PC-9 (cell line): ENCODE results near the gene ROBO1. TPM values are rescaled to one million over a fixed set of nuclear protein-coding genes. Genes with fewer than 3 reads are reported as not detected.

Experiments used
- BruUV-seq: library from RNA; stranded (reverse); fragments of 400-500 nt; replicated peaks from 2 replicates; lab custom pipeline; 2021; lab: Mats Ljungman, UMichigan
- CTCF ChIA-PET: fragments of 300-600 bp; sonication (Branson Sonifier 250); formaldehyde crosslinking; loops from one replicate; lab custom pipeline; 2022; ENCODE audit warnings: antibody characterized with exemption; lab: Charles Lee
- POLR2A ChIA-PET: fragments of 300-600 bp; sonication (Branson Sonifier 250); formaldehyde crosslinking; loops from one replicate; lab custom pipeline; 2022; ENCODE audit warnings: antibody characterized with exemption; ENCODE audit not compliant: unreplicated experiment; lab: Charles Lee
- DNase-seq, 2 experiments: peaks; one replicate each; pipeline versions ENCODE4 v3.0.0 to v3.0.0-alpha.2; 2015 to 2022; ENCODE audit warnings: mixed read lengths in 1 of 2
- H2AFZ ChIP-seq: fragments of 200-600 bp; sonication (generic); 2 replicates; pipeline ENCODE4 v1.8.1; 2017; ENCODE audit warnings: antibody characterized with exemption
- H3F3A ChIP-seq: fragments of 200-600 bp; sonication (generic); 2 replicates; pipeline ENCODE4 v1.8.1; 2017; ENCODE audit warnings: antibody characterized with exemption, mild to moderate bottlenecking, low read depth; ENCODE audit not compliant: insufficient read depth
- H3K27ac ChIP-seq: fragments of 200-600 bp; sonication (generic); 2 replicates; pipeline ENCODE4 v1.6.1; 2016; ENCODE audit warnings: mixed run types
- H3K27me3 ChIP-seq: fragments of 200-600 bp; sonication (generic); 2 replicates; pipeline ENCODE4 v1.6.1; 2016; ENCODE audit warnings: low read depth, mixed run types; ENCODE audit not compliant: insufficient read depth
- H3K36me3 ChIP-seq: fragments of 200-600 bp; sonication (generic); 2 replicates; pipeline ENCODE4 v1.6.1; 2016; ENCODE audit warnings: low read depth, mixed run types
- H3K4me1 ChIP-seq: fragments of 200-600 bp; sonication (generic); replicated peaks from 2 replicates; pipeline ENCODE4 v1.6.1; 2016; ENCODE audit warnings: mixed run types; ENCODE audit not compliant: insufficient read depth
- H3K4me2 ChIP-seq: fragments of 200-600 bp; sonication (generic); 2 replicates; pipeline ENCODE4 v1.6.1; 2017; ENCODE audit warnings: mixed run types
- H3K4me3 ChIP-seq: fragments of 200-600 bp; sonication (generic); 2 replicates; pipeline ENCODE4 v1.6.1; 2016; ENCODE audit warnings: mixed run types
- H3K79me2 ChIP-seq: fragments of 200-600 bp; sonication (generic); 2 replicates; pipeline ENCODE4 v1.6.1; 2017; ENCODE audit warnings: low read depth, mixed run types
- H3K9me2 ChIP-seq: fragments of 200-600 bp; sonication (generic); 2 replicates; pipeline ENCODE4 v1.8.1; 2017; ENCODE audit warnings: mild to moderate bottlenecking; ENCODE audit not compliant: insufficient read depth
- H3K9me3 ChIP-seq: fragments of 200-600 bp; sonication (generic); 2 replicates; pipeline ENCODE4 v1.8.1; 2016; ENCODE audit warnings: low read depth; ENCODE audit not compliant: insufficient read depth
- H4K20me1 ChIP-seq: fragments of 200-600 bp; sonication (generic); 2 replicates; pipeline ENCODE4 v1.8.1; 2017; ENCODE audit not compliant: insufficient read depth
- CTCF ChIP-seq: fragments of 200-600 bp; sonication (generic); conservative IDR thresholded peaks from 2 replicates; pipeline ENCODE4 v1.6.1; 2017; ENCODE audit warnings: mixed run types, antibody characterized with exemption, mild to moderate bottlenecking, moderate library complexity
- EZH2 ChIP-seq: fragments of 200-600 bp; sonication (generic); IDR thresholded peaks from 2 replicates; pipeline ENCODE4 v1.8.0; 2017; ENCODE audit warnings: antibody characterized with exemption, low read depth
- intact Hi-C: fragments of 100-400 bp; cut with micrococcal nuclease; formaldehyde crosslinking; loops from one replicate; pipeline ENCODE4 v1.10.0; 2022; ENCODE audit not compliant: unreplicated experiment
- total RNA-seq: library from RNA; stranded (reverse); gene quantifications from 2 replicates; pipeline ENCODE4 v1.2.3, GENCODE V29; 2021

ROBO1 gene
- total RNA-seq, 1 experiment from 2014 or later = 17.5 TPM

GRCh38 chr3:79103307-79103706, 664.5 kb downstream of the ROBO1 start:
- no peak overlapping the region for H3K27ac ChIP-seq
- H3K36me3 ChIP-seq = no peaks in the 10 kb centered on the region
- H3K27me3 ChIP-seq = no peaks in the 10 kb centered on the region
- no peaks in the 10 kb centered on the region for H3K4me1 ChIP-seq
- no peaks in the 10 kb centered on the region for H3F3A ChIP-seq
- ChIA-PET CTCF (no interaction called here), POLR2A (no interaction called here)
- TF ChIP-seq EZH2 (no peak), CTCF (no peak)
- intact Hi-C loops = no loop called here
- no peak for DNase-seq
- no peak overlapping the region for H3K4me3 ChIP-seq
- BruUV-seq = no TSS peak
- H3K9me2 ChIP-seq = no peaks in the 10 kb centered on the region; the same call in 1 of the 2 replicates
- H3K9me3 ChIP-seq = no peaks in the 10 kb centered on the region; the same call in 1 of the 2 replicates
- no peak overlapping the region for H2AFZ ChIP-seq
- no peaks in the 10 kb centered on the region for H3K79me2 ChIP-seq
- H4K20me1 ChIP-seq = no peaks in the 10 kb centered on the region
- H3K4me2 ChIP-seq = no peak overlapping the region

- H3K27ac ChIP-seq = no peak overlapping the region
- ChIA-PET CTCF (no interaction called here), POLR2A (no interaction called here)
- H2AFZ ChIP-seq = no peak overlapping the region
- H3F3A ChIP-seq = no peaks in the 10 kb centered on the region
- H3K27me3 ChIP-seq = no peaks in the 10 kb centered on the region
- no peaks in the 10 kb centered on the region for H3K9me2 ChIP-seq
- intact Hi-C loops = no loop called here
- no peaks in the 10 kb centered on the region for H3K4me1 ChIP-seq
- H3K9me3 ChIP-seq = peaks cover 4% of the 10 kb centered on the region; the same call in 1 of the 2 replicates
- H3K36me3 ChIP-seq = no peaks in the 10 kb centered on the region
- no peak for TF ChIP-seq CTCF
- no peak for TF ChIP-seq EZH2
- no TSS peak for BruUV-seq
- H3K4me3 ChIP-seq = no peak overlapping the region
- no peaks in the 10 kb centered on the region for H3K79me2 ChIP-seq
- no peak for DNase-seq
- no peak overlapping the region for H3K4me2 ChIP-seq
- no peaks in the 10 kb centered on the region for H4K20me1 ChIP-seq
These were observed 669.7 kb downstream of the ROBO1 start for GRCh38 chr3:79097964-79098660.

- no peak for TF ChIP-seq CTCF
- no peak for TF ChIP-seq EZH2
These were observed 673.1 kb downstream of the ROBO1 start for GRCh38 chr3:79094654-79095053.

More at GRCh38 chr3:79094654-79095053, 673.1 kb downstream of the ROBO1 start:
- DNase-seq = no peak
- Histone ChIP-seq H3K27me3 (no peaks in the 10 kb centered on the region), H3K27ac (no peak overlapping the region), H3K4me2 (no peak overlapping the region), H3K4me1 (no peaks in the 10 kb centered on the region), H3K9me2 (no peaks in the 10 kb centered on the region), H3K4me3 (no peak overlapping the region), H3K79me2 (no peaks in the 10 kb centered on the region), H3F3A (no peaks in the 10 kb centered on the region), H3K9me3 (0 out of 2 replicates have a peak, but pooled peaks cover 4% of the 10 kb centered on the region), H4K20me1 (no peaks in the 10 kb centered on the region), H3K36me3 (no peaks in the 10 kb centered on the region), H2AFZ (no peak overlapping the region)
- intact Hi-C loops = no loop called here
- CTCF ChIA-PET = no interaction called here
- no TSS peak for BruUV-seq
- POLR2A ChIA-PET = no interaction called here
